ENCODE measurements around the gene EHD2. TPM values are rescaled to one million over a fixed set of nuclear protein-coding genes. Genes with fewer than 3 reads are reported as not detected.

Gene EHD2
- total and polyA plus RNA-seq, 2 of the 4 experiments (the other 2 are of a cell fraction): 35.3 to 181 TPM

DNA sequence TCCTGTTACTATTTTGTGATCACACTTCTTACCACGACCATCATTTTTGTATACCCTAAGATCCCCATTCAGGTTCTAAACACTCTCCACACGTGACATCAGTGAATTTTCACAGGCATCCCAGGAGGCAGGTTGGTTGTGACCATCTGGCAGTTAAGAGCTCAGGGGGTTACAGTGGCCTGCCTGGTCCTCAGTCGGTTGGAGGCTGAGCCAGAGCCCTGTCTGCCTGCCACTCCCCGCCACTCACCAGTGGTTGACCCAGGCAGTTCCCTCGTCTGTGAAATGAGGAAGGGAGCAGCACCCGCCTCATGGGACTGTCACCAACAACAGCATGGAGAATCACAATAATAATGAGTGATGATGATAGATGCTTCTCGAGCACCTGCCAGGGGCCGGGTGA, 36.4 kb upstream of the EHD2 start:
- BruUV-seq (replicated peaks): no TSS peak
- dilution Hi-C loops (cut with HindIII; ENCODE audit: low sequenced_read_pairs, unreplicated experiment): no loop called here
- Histone ChIP-seq H3K27me3 (ENCODE audit: control insufficient read depth, insufficient read depth, low read length) (no peaks in the 10 kb centered on the region), H3K4me3 (ENCODE audit: insufficient read depth, low read depth, low read length) (no peak overlapping the region), H2BK5ac (ENCODE audit: low read depth, low read length, poor library complexity, severe bottlenecking) (no peak overlapping the region), H3K4me2 (ENCODE audit: low read depth, low read length) (no peak overlapping the region), H3K4me1 (ENCODE audit: control insufficient read depth, insufficient read depth, low read length) (no peaks in the 10 kb centered on the region), H3K4ac (ENCODE audit: low read depth, low read length) (no peak overlapping the region), H2BK120ac (ENCODE audit: low read depth, low read length) (no peak overlapping the region), H2BK20ac (ENCODE audit: low read depth, low read length) (no peak overlapping the region), H3K56ac (ENCODE audit: extremely low read depth, insufficient read depth, low read length) (no peak overlapping the region), H4K5ac (ENCODE audit: low read depth, low read length) (no peak overlapping the region), H2AK5ac (ENCODE audit: low read depth, low read length) (no peak overlapping the region), H3K9ac (ENCODE audit: low read depth, low read length) (no peak overlapping the region), H3K23ac (ENCODE audit: low read depth, low read length) (no peak overlapping the region), H4K91ac (ENCODE audit: insufficient read depth, low read depth, low read length) (no peak overlapping the region), H3K9me3 (ENCODE audit: control insufficient read depth, insufficient read depth, low read length) (0 out of 2 replicates have a peak, but pooled peaks cover 2% of the 10 kb centered on the region), H3K14ac (replicated peaks; ENCODE audit: low read depth, low read length) (no peak overlapping the region), H4K8ac (ENCODE audit: low read depth in 2 of 2, low read length in 2 of 2) (no peak overlapping the region), H3K9me1 (ENCODE audit: insufficient read depth, low read length) (0 out of 2 replicates have a peak, but pooled peaks cover 3% of the 10 kb centered on the region), H2AK9ac (replicated peaks; ENCODE audit: low read depth, low read length, poor library complexity) (no peak overlapping the region), H3K27ac (ENCODE audit: insufficient read depth, low read length) (no peak overlapping the region), H4K20me1 (ENCODE audit: insufficient read depth, low read length) (peaks cover 21% of the 10 kb centered on the region), H2BK15ac (ENCODE audit: low read depth, low read length) (no peak overlapping the region), H3K79me1 (ENCODE audit: low read depth in 1 of 2, low read length in 2 of 2) (peaks cover 8 to 43% of the 10 kb centered on the region in 2 experiments; a peak in 3 of 4 replicates), H3K36me3 (ENCODE audit: control insufficient read depth, insufficient read depth, low read length) (peaks cover 70% of the 10 kb centered on the region), H3K18ac (ENCODE audit: low read depth, low read length) (no peak overlapping the region), H2AFZ (replicated peaks; ENCODE audit: low read length, poor library complexity) (no peak overlapping the region)
- in situ Hi-C loops (cut with MboI; ENCODE audit: low sequenced_read_pairs): no loop called here
- TF ChIP-seq CTCF (conservative IDR thresholded peaks at IDR 0.05; ENCODE audit: low read depth, low read length): no peak
- no peak for TF ChIP-seq CHD1 (IDR thresholded peaks at IDR 0.05; ENCODE audit: low read depth, low read length)
- TF ChIP-seq RCOR1 (IDR thresholded peaks at IDR 0.05; ENCODE audit: insufficient replicate concordance, low read length): no peak
- TF ChIP-seq MAZ (IDR thresholded peaks at IDR 0.05; ENCODE audit: borderline replicate concordance, low read depth, low read length): no peak
- TF ChIP-seq POLR2A (IDR thresholded peaks at IDR 0.05; ENCODE audit: low read depth, low read length): no peak
- TF ChIP-seq NFE2L2 (IDR thresholded peaks at IDR 0.05; ENCODE audit: low read depth, low read length): no peak
- no peak for TF ChIP-seq BHLHE40 (IDR thresholded peaks at IDR 0.05; ENCODE audit: low read depth, low read length)
- no peak for TF ChIP-seq CEBPB (IDR thresholded peaks at IDR 0.05; ENCODE audit: low read depth, low read length)
- TF ChIP-seq, protein P1, sequence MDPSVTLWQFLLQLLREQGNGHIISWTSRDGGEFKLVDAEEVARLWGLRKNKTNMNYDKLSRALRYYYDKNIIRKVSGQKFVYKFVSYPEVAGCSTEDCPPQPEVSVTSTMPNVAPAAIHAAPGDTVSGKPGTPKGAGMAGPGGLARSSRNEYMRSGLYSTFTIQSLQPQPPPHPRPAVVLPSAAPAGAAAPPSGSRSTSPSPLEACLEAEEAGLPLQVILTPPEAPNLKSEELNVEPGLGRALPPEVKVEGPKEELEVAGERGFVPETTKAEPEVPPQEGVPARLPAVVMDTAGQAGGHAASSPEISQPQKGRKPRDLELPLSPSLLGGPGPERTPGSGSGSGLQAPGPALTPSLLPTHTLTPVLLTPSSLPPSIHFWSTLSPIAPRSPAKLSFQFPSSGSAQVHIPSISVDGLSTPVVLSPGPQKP (IDR thresholded peaks at IDR 0.05; ENCODE audit: borderline replicate concordance, low read depth, low read length): no peak
- no peak for TF ChIP-seq FOS (IDR thresholded peaks at IDR 0.05; ENCODE audit: low read depth, low read length)
- TF ChIP-seq SMC3 (IDR thresholded peaks at IDR 0.05; ENCODE audit: low read depth, low read length): no peak
- TF ChIP-seq RAD21 (IDR thresholded peaks at IDR 0.05; ENCODE audit: low read length): no peak
- no peak for TF ChIP-seq MAFK (IDR thresholded peaks at IDR 0.05; ENCODE audit: low read depth, low read length)
- TF ChIP-seq RFX5 (IDR thresholded peaks at IDR 0.05; ENCODE audit: low read depth, low read length): no peak
- no peak for TF ChIP-seq USF2 (IDR thresholded peaks at IDR 0.05; ENCODE audit: low read depth, low read length)
- no peak for TF ChIP-seq MXI1 (IDR thresholded peaks at IDR 0.05; ENCODE audit: borderline replicate concordance, low read depth, low read length)
- no peak for DNase-seq
- 100% methylated on average over 2 of the region's 8 CpGs; no CpG with 5 or more reads in 1 of the 2 experiments for WGBS, 2 experiments (ENCODE audit: extremely low coverage in 2 of 2, insufficient read length in 1 of 2)
- ATAC-seq (ENCODE audit: low read depth): no peak
- CTCF ChIA-PET: no interaction called here
- intact Hi-C loops (cut with micrococcal nuclease): no loop called here
- POLR2A ChIA-PET (ENCODE audit: unreplicated experiment): no interaction called here

Data from IMR-90 (cell line).